Ovary (tissue), 9 donors: ENCODE data around the gene NLRC5. TPM values are rescaled to one million over a fixed set of nuclear protein-coding genes. Genes with fewer than 3 reads are reported as not detected.
A peak's percentile ranks its signal among the peaks of the same experiment; 100 is the strongest.

Experiments used
- DNase-seq, 5 donors: peaks; one replicate each; pipeline ENCODE4 v3.0.0-alpha.2; 2019 to 2020
- H3K27ac ChIP-seq, 2 donors: fragments of 200-600 bp; one replicate each; pipeline versions ENCODE4 v1.5.1 to v1.8.0; 2019 to 2022
- H3K27me3 ChIP-seq: fragments of 200-600 bp; one replicate; pipeline ENCODE4 v1.8.0; 2022
- H3K36me3 ChIP-seq: fragments of 200-600 bp; sonication (generic); one replicate; pipeline ENCODE4 v1.5.1; 2019
- H3K4me1 ChIP-seq: one replicate; pipeline ENCODE4 v1.8.1; 2013; ENCODE audit warnings: mild to moderate bottlenecking, moderate library complexity; ENCODE audit not compliant: insufficient read depth
- H3K4me3 ChIP-seq: fragments of 200-600 bp; sonication (generic); one replicate; pipeline ENCODE4 v1.5.1; 2017
- H3K9me3 ChIP-seq, 2 donors: fragments of 200-600 bp in 1 of 2; sonication (generic) in 1 of 2; one replicate each; pipeline versions ENCODE4 v1.5.1 to v1.8.1; 2013 to 2019; ENCODE audit warnings: mild to moderate bottlenecking in 1 of 2, moderate library complexity in 1 of 2
- EP300 ChIP-seq: sonication (generic); formaldehyde crosslinking; IDR thresholded peaks from one replicate; pipeline ENCODE4 v1.6.1; 2017; ENCODE audit warnings: antibody characterized with exemption
- POLR2A ChIP-seq: fragments of 450-650 bp; IDR thresholded peaks from one replicate; pipeline ENCODE4 v1.6.1; 2017; ENCODE audit warnings: antibody characterized with exemption, mild to moderate bottlenecking, moderate library complexity
- WGBS, 3 donors: extraction: QIAGEN DNeasy Blood & Tissue Kit in 1 of 3; methylation state at CpG; one replicate each; pipeline versions ENCODE4 v1.1.5 to v1.1.7; 2013 to 2017; 5-methylcytosine and 5-hydroxymethylcytosine counted together
- intact Hi-C, 4 donors: fragments of 100-400 bp; cut with DNase I; formaldehyde crosslinking; loops; one replicate each; pipeline versions ENCODE4 v1.11.0 to v1.15.1; 2022 to 2023
- polyA plus RNA-seq, 2 donors: library from polyadenylated mRNA; stranded (reverse); fragments of 200-250 nt in 1 of 2; fragments of 350-450 nt in 1 of 2; fragmentation: Illumina TruSeq in 1 of 2; extraction: RNeasy Lipid Tissue Mini Kit (QIAGEN cat#74804) in 1 of 2; gene quantifications; one replicate each; pipeline ENCODE4 v1.2.3, GENCODE V29; 2013 to 2014
- total RNA-seq, 7 donors: library from RNA; depleted of rRNA in 2 of 7; stranded (reverse); fragments of >200 nt in 2 of 7; fragmentation: NEBNext Ultra II Directional in 3 of 7; extraction: Animal tissue kit (Norgen Biotek cat#: 25700) in 3 of 7; gene quantifications; one replicate each; pipeline versions ENCODE4 v1.1.0 to v1.2.4, GENCODE V29; 2016 to 2023
- TF ChIP-seq, protein P1 (sequence below), 3 donors: fragments of 450-650 bp in 2 of 3; fragments of 200-600 bp in 1 of 3; IDR thresholded peaks; one replicate each; pipeline versions ENCODE4 v1.5.1 to v1.8.0; 2016 to 2022; ENCODE audit warnings: antibody characterized with exemption in 3 of 3, mild to moderate bottlenecking in 1 of 3
- donor health status: DM: no; HTN: no; CAD: no; lungs with moderate emphysema.
- donor health status: DM: no; HTN: no; CAD: no.
- donor health status: Bipolar disorder and iron deficiency.
- donor health status: DM: yes; HTN: yes; CAD: no.
- donor health status: DM: no; HTN: no; CAD: no.
- donor health status: DM: yes; HTN: yes; CAD: no.

Gene NLRC5
- total and polyA plus RNA-seq, 9 donors: 6.0 to 29.9 (median 14.7) TPM

DNA sequence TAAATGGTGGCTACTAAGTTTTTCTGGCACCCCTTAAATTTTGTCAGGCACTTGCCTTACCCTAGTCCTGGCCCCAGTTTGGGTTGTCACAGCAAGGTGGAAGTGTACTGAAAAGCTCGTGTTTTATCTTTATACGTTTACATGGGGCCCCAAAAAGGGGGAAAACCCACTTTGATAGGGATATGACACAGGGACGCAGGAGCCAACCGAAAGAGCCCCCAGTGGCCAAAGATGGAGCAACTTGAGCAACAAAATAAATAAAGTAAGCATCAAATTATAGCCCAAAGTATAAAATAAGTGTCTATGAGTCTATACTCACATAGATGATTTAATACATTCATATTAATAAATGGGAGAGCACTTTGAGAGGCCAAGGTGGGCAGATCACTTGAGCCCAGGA lies 32.6 kb upstream of the NLRC5 start:
- intact Hi-C loops: no loop called here
- Histone ChIP-seq H3K36me3 (no peaks in the 10 kb centered on the region), H3K9me3 (no peaks in the 10 kb centered on the region), H3K27me3 (no peaks in the 10 kb centered on the region), H3K4me3 (no peak overlapping the region), H3K4me1 (peaks cover 8% of the 10 kb centered on the region), H3K27ac (no peak overlapping the region)
- no peak for DNase-seq
- 56 to 61% (median 57%) methylated on average over 4 of the region's 4 CpGs for WGBS, 3 donors
- no peak for TF ChIP-seq POLR2A
- no peak for TF ChIP-seq EP300
- TF ChIP-seq, protein P1, sequence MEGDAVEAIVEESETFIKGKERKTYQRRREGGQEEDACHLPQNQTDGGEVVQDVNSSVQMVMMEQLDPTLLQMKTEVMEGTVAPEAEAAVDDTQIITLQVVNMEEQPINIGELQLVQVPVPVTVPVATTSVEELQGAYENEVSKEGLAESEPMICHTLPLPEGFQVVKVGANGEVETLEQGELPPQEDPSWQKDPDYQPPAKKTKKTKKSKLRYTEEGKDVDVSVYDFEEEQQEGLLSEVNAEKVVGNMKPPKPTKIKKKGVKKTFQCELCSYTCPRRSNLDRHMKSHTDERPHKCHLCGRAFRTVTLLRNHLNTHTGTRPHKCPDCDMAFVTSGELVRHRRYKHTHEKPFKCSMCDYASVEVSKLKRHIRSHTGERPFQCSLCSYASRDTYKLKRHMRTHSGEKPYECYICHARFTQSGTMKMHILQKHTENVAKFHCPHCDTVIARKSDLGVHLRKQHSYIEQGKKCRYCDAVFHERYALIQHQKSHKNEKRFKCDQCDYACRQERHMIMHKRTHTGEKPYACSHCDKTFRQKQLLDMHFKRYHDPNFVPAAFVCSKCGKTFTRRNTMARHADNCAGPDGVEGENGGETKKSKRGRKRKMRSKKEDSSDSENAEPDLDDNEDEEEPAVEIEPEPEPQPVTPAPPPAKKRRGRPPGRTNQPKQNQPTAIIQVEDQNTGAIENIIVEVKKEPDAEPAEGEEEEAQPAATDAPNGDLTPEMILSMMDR (IDR thresholded peaks at IDR 0.05): no peak

DNA sequence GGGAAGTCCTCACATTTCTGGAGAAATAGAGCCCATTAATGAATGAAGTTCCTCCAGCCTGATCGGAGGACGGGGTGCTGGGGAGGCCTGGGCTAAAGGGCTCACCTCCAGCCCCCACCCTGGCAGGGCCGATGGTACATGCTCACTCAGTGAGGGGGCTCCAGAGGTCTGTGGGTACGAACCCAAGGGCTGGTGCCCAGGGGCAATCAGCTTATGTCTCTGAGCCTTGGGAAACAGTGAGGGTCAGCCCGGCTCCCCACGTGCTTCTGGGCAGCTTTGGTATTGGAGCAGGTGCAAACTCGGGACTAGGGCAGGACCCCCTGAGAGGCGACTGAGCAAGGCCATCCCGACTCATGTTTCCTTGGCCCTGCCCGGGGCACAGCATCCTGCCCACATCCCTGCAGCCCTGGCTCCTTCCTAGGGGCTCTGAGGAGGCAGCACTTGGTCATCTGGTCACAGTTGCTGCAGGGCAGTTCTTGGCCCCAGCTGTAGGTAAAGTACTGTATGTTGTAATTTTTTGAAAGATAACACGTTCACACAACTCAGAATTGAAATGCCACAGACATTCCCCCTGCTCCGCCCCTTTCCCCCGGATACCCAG lies 28.6 kb upstream of the NLRC5 start:
- H3K4me3 ChIP-seq: no peak overlapping the region
- H3K27me3 ChIP-seq: no peaks in the 10 kb centered on the region
- 50 to 62% (median 52%) methylated on average over 12 to 13 of the region's 13 CpGs for WGBS, 3 donors
- intact Hi-C loops: no loop called here
- TF ChIP-seq, protein P1 (IDR thresholded peaks at IDR 0.05): no peak
- no peak for TF ChIP-seq EP300
- TF ChIP-seq POLR2A: no peak
- H3K27ac ChIP-seq: no peak overlapping the region
- H3K36me3 ChIP-seq: no peaks in the 10 kb centered on the region
- no peaks in the 10 kb centered on the region for H3K9me3 ChIP-seq
- H3K4me1 ChIP-seq: peaks cover 14% of the 10 kb centered on the region
- peak in 1 of 5 donors; percentile 34 for DNase-seq

DNA sequence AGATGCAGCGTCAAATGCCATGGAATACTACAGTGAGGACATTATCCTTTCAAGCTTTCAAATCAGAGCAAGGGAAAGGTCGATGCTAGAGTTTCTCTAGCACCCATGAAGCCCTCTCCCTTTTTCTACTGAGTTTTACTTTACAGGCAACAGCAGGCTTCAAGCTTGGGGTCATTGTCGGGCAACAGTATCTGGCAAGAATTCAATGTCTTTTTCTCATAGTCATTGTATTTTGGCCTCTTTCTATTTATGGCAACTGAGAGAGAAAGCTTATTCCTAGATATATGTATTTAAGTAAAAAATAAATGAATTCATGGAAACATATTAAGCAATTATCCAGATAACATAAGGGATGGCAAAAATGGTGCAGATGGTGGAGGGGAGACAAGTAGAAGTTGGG lies 28.0 kb upstream of the NLRC5 start:
- no peak for DNase-seq
- no peaks in the 10 kb centered on the region for H3K27me3 ChIP-seq
- H3K4me3 ChIP-seq: no peak overlapping the region
- intact Hi-C loops: no loop called here
- WGBS, 3 donors: 20 to 39% (median 26%) methylated on average over 3 of the region's 3 CpGs
- H3K36me3 ChIP-seq: no peaks in the 10 kb centered on the region
- no peak for TF ChIP-seq POLR2A
- TF ChIP-seq, protein P1 (IDR thresholded peaks at IDR 0.05): no peak
- TF ChIP-seq EP300: no peak
- peak overlapping the region in 1 of 2 donors; percentile 49 for H3K27ac ChIP-seq
- peaks cover 14% of the 10 kb centered on the region for H3K4me1 ChIP-seq
- H3K9me3 ChIP-seq: no peaks in the 10 kb centered on the region

DNA sequence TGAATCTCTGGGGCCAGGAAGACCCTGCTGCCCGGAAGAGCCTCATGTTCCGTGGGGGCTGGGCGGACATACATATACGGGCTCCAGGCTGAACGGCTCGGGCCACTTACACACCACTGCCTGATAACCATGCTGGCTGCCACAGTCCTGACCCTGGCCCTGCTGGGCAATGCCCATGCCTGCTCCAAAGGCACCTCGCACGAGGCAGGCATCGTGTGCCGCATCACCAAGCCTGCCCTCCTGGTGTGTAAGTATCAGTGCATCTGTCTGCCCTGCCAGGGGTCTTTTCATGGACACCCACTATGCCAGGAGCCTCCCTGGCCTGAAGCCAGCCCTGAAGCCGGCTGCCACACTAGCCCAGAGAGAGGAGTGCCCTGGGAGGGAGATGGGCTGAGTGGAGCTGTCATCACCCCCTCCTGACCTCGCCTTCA lies 27.5 kb upstream of the NLRC5 start, which contains the start of gene CETP:
Gene CETP, plus strand, starts transcription at position 100 of the 431 bp plus-strand sequence. Its CDS starts 30 bp downstream, at position 130.
- 64 to 80% (median 71%) methylated on average over 8 to 12 of the region's 12 CpGs for WGBS, 3 donors
- Histone ChIP-seq H3K4me1 (peaks cover 14% of the 10 kb centered on the region), H3K27me3 (no peaks in the 10 kb centered on the region), H3K36me3 (no peaks in the 10 kb centered on the region), H3K27ac (peak within 1 kb of the TSS in 1 of 2 donors; percentile 49), H3K9me3 (no peaks in the 10 kb centered on the region), H3K4me3 (no peak within 1 kb of the TSS)
- TF ChIP-seq, protein P1 (IDR thresholded peaks at IDR 0.05): no peak
- no peak for TF ChIP-seq POLR2A
- no peak for TF ChIP-seq EP300
- peak in 1 of 5 donors; percentile 49 for DNase-seq
- intact Hi-C loops: no loop called here
